Activated CD8-positive, alpha-beta memory T cell treated with anti-CD3 and anti-CD28 coated beads, Interleukin-2, amount 50 U/mL, for 1 hour (primary cell): ENCODE measurements around the gene PRKAG3.

Experiments used
- DNase-seq: peaks from one replicate; pipeline ENCODE4 v3.0.0-alpha.2; 2020; ENCODE audit errors: extremely low read depth

Gene PRKAG3

DNA sequence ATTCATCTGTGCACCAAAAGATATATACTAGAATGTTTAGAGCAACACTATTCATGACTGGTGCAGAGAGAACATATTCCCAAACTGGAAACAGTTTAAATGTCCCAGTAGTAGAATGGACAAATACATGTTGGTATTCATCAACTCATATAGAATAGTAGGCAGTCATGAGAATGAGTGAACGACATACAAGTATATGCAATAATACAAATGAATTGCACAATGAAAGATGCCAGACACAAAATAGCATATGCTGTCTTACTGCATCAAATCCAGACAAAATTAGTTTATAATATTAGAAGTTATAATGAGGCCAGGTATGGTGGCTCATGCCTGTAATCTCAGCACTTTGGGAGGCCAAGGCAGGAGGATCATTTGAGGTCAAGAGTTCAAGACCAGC lies 8.3 kb upstream of the PRKAG3 start:
- no peak for DNase-seq

GRCh38 chr2:218839430-218839829 lies 7.8 kb upstream of the PRKAG3 start:
- no peak for DNase-seq

DNA sequence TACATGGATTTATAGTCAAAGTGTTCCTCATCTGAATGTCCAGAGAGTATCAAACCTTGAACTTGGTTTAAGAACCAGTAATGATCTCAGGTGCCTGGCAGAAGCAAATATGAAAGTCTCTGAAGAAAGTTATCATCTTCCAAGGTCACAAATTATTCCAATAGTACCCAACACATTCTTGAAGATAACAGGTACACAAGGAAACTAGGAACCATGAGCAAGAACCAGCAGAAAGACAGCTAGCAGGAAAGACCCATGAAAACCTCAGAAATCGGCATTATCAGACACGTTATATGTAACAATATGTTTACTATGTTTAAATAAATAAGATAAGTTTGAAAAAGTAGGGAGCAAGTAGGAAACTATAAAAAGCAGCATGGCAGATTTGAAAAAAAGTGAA lies 5.9 kb upstream of the PRKAG3 start:
- DNase-seq: no peak

GRCh38 chr2:218834685-218835084 lies 3.1 kb upstream of the PRKAG3 start:
- no peak for DNase-seq

DNA sequence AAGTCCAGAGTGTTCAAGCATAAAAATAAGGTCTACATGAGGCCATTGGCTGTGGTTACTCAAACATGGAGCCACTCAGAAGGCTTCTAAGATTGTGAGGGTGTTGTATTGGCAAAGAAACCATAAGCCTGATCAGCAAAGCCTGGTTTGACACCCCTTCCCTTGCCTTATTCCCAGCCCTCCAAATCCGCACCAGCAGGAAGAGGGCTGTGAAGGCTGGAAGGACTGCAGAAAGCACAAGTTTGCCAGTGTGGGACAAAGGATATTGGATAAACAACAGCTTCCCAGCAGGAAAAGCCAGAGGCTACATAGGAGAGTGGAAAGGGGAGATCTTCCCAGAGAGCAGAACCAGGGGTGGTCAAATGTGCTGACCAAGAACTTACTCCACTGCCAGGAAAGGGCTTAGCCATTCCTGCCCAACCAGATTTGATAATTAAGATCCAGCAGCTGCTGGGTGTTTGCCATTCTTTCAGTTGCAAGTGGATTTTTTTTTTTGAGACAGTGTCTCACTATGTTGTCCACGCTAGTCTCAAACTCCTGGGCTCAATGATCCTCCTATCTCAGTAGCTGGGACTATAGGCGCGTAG lies 1.5 kb upstream of the PRKAG3 start:
- no peak for DNase-seq

DNA sequence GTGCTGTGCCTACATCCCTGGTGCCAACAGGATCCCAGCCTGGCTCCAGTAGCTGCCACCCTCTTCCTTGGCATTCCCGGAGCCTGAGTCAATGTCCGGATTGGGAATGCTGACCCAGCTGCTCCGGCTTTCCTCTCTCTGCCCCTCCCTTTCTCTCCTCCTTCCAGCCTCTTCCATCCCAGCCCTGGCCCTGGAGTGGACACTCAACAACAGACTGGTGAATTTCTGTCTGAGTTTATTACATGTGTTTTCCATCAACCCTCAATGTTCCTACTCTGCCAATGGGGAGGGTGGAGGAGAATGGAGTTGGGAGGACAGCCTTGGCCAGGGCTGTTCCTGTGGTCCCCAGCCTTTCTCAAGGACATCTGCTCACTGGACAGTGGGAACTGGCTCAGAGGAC lies 917 bp upstream of the PRKAG3 start:
- DNase-seq: no peak

GRCh38 chr2:218832081-218832480 lies 478 bp upstream of the PRKAG3 start:
- DNase-seq: no peak

GRCh38 chr2:218830526-218831306 lies 887 bp downstream of the PRKAG3 start:
- DNase-seq: no peak

DNA sequence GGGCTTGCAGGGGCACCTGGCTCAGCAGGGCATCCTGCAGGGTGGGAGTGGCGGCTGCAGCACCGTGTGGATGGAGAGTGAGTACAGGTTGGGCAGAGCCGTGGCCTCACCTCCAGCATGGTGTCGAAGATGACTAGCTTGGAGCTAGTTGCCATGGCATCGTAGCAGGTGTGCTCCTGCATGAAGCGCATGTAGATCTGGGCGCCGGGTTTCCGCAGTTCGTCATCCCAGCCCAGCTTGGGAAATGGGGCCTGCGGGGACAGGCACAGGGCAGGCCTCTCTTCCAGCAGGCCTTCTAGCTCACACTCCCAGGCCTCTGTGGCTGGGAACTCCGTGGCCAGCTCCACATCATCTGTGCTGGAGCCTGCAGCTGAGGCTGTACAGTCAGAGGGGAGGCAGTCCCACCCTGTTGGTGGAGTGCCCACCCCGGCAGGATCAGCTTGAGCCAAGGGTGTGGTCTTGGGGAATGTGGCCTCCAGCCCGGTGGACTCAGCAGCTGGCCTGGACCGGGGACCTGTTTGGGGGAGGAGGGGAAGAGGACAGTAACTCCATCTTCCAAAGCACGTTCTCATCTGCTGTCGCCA lies 1.6 kb downstream of the PRKAG3 start:
- no peak for DNase-seq

GRCh38 chr2:218828477-218828778 lies 3.2 kb downstream of the PRKAG3 start:
- no peak for DNase-seq

DNA sequence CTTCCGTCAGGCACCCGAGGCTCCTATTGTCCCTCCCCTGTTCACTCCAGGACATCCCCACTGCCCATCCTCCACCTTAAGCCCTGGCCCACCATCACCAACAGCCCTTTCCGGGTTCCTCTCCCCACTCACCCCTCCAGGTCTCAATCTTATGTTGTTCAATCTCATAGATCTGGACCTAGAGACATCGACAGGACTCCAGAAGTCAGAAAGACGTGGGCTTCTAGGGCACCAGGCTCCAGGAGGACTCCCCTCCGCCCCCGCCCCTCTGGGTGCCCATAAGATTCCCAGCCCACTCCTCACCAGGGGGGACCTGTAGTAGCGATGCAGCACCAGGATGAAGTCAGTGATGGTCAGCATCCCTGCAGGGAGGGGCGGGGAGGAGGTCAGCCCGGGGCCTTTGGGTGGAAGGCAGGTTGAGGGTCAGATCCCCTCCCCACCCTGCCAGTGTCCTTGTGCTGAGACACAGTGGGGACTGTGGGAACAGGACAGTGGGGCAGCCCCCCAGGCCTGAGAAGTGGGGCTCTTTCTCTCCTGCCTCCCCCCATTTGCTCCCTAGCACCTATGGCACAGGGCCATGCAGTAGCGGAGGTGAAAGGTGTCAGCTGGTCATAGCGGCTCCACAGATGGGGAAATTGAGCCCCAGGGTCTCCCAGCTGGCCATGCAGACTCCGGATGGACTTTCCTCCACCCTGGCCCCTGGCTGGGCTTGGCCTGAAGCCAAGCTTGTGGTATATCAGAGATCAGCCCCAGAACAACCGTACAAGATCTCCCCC lies 3.7 kb downstream of the PRKAG3 start:
- DNase-seq: no peak

DNA sequence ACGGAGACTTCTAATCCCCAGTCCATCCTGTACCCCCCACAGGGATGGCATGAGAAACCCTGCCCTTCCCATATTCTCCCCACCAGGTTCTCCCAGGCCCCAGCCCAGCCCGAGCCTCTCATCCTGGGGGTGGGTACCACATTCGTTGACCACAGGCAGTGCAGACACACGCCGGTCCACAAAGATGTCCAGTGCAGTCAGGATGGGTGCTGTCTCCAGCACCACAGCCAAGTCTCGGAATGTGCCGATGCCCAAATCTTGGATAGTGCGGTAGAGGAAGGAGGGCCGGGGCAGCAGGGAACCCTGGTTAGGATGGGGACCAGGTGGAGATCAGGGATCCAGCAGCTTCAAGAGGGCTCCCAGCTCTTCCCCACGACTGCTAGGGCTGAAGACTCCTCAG lies 4.8 kb downstream of the PRKAG3 start:
- DNase-seq: no peak

GRCh38 chr2:218824004-218824403 lies 7.6 kb downstream of the PRKAG3 start:
- DNase-seq: no peak

DNA sequence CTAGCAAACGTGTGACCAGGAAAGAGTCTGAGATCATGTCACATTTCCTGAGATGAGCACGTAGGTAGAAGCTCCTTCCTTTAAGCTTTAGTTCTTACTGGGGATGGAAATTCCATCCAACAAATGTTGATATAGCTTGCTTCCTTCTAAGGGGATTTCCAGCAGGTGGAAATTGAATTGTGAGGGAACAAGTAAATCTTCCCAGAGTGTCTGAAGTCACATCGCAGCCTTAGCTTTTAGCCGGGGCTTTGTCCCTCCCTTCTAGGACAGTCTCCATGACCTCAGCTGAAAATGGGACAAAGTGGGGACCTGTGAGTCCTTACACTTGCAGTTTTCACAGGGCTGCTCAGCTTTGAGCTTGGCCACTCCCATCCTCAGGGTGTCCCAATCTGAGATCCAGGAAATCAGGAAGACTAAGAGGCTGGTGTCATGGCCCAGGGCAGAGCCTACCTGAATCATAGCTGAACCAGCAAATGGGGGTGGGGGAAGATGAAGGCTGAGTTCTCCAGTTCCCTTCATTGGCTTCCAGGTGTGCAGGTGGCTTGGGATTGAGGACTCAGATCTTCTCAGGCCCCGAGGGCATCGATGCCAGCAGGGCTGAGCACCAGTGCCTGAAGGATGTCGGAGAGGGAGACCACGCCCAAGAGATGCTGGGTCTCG lies 8.3 kb downstream of the PRKAG3 start:
- DNase-seq: no peak

DNA sequence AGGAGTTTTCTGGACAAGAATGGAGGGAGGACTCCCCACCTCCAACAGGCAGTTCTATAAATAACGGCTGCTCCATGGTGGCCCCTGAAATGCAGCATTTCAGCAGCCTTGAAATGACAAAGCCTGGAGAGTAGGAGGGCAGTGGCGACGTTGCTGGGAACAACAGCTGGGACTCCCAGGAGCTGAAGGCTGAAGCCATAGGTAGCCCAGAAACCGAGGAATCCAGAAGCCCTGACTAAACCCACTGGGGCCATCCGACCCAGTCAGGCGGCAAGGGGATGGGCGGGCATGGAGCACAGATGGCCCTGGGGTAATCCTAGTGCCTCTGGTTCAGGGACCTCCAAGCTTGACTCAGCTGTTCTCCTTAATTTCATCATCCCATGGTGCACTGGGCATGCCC lies 9.0 kb downstream of the PRKAG3 start:
- DNase-seq: no peak

- no peak for DNase-seq
These were observed 9.9 kb downstream of the PRKAG3 start for GRCh38 chr2:218821605-218822211.

DNA sequence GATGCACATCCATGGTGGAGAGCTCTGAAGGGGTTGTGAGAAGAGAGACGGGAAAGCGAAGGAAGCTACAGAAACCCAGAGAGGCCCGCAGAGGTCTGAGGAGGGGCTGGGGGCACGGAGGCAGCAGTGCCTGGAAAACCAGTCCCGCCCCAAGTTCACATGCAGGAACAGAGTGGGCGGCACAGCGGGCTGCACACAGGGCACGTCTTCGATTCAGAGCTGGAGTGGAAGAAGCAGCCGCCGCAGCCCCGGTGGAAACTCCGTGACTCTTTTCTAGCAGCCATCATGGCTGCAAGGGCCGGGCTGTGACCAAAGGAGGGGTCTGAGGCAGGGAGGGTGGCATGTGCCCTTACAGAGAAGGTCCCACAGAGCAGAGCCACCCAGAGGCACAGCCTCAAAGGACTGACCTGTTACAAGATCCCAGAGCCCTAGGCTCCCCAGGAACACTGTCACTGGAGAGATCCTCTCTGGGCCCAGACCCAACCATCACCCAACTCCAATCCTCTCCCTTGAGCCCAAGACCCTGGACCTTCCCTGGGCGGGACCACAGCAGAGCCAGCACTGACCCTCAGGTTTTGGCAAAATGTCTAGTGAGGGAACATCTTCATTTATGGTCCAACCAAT lies 10.7 kb downstream of the PRKAG3 start:
- no peak for DNase-seq

- no peak for DNase-seq
These were observed 12.5 kb downstream of the PRKAG3 start for GRCh38 chr2:218819093-218819492.

GRCh38 chr2:218816561-218817011 lies 15.0 kb downstream of the PRKAG3 start:
- DNase-seq: no peak

- no peak for DNase-seq
These were observed 16.0 kb downstream of the PRKAG3 start for GRCh38 chr2:218815649-218816048.

GRCh38 chr2:218815244-218815637 lies 16.4 kb downstream of the PRKAG3 start:
- DNase-seq: no peak
